Muscle of back (tissue), 11 donors: ENCODE data around the gene HECTD3. TPM values are rescaled to one million over a fixed set of nuclear protein-coding genes. Genes with fewer than 3 reads are reported as not detected.
"Not testable (repeated sequence)": the region's sequence is repeated elsewhere in the genome, so short reads cannot be mapped to it uniquely, and the experiment has no call there.

Experiments used
- DNase-seq, 3 donors: peaks; one replicate each; pipeline versions ENCODE4 v3.0.0 to v3.0.0-alpha.2; 2013
- polyA plus RNA-seq, 10 donors: library from polyadenylated mRNA; unstranded; fragments of 120-200 nt; gene quantifications; one replicate each; pipeline ENCODE4 v1.2.1, GENCODE V29; 2013; ENCODE audit not compliant: insufficient read length in 10 of 10

The HECTD3 gene
- polyA plus RNA-seq, 10 donors: 24.3 to 31.8 (median 28.2) TPM

- peak in 1 of 3 donors; percentile 68 for DNase-seq
Observed at GRCh38 chr1:44994309-44994898, 16.7 kb downstream of the HECTD3 start.

GRCh38 chr1:44988531-44989156 lies 22.5 kb downstream of the HECTD3 start:
- DNase-seq: no peak

GRCh38 chr1:44985747-44986359 lies 25.3 kb downstream of the HECTD3 start:
- DNase-seq: peak in 1 of 3 donors; percentile 17

- DNase-seq: not testable (repeated sequence)
Observed at GRCh38 chr1:44977372-44977771, 33.8 kb downstream of the HECTD3 start.

GRCh38 chr1:44976252-44976651 lies 34.9 kb downstream of the HECTD3 start:
- DNase-seq: no peak

- DNase-seq: no peak
Observed at GRCh38 chr1:44973645-44974044, 37.5 kb downstream of the HECTD3 start.

GRCh38 chr1:44970317-44970716 lies 40.8 kb downstream of the HECTD3 start:
- DNase-seq: no peak

GRCh38 chr1:44964396-44964795 lies 46.7 kb downstream of the HECTD3 start:
- no peak for DNase-seq

GRCh38 chr1:44962729-44963128 lies 48.4 kb downstream of the HECTD3 start:
- DNase-seq: no peak

- DNase-seq: not testable (repeated sequence)
Observed at GRCh38 chr1:44962022-44962421, 49.1 kb downstream of the HECTD3 start.

- DNase-seq: not testable (repeated sequence)
Observed at GRCh38 chr1:44957566-44957965, 53.6 kb downstream of the HECTD3 start.

GRCh38 chr1:44956077-44956476 lies 55.0 kb downstream of the HECTD3 start:
- not testable (repeated sequence) for DNase-seq

Other genes starting within 250 kb of the HECTD3 start
- gene RPS8, start 235.8 kb downstream of the HECTD3 start, polyA plus RNA-seq: 1,000 to 10,000 TPM; 2,324 to 3,360 (median 3,028) TPM
- gene BEST4, start 223.2 kb downstream of the HECTD3 start, polyA plus RNA-seq: under 1 TPM; 0.09 to 0.56 (median 0.34) TPM
- gene PLK3, start 210.9 kb downstream of the HECTD3 start, polyA plus RNA-seq: 10 to 100 TPM; 11.5 to 16.1 (median 13.1) TPM
- gene DYNLT4, start 204.0 kb downstream of the HECTD3 start, polyA plus RNA-seq: under 1 TPM in 6 of 10 donors, not detected in 4; 0.29 to 0.65 (median 0.40) TPM
- gene BTBD19, start 202.8 kb downstream of the HECTD3 start, polyA plus RNA-seq: 10 to 100 TPM in 1 of 10 donors, 1 to 10 TPM in 9; 4.3 to 15.3 (median 6.6) TPM
- 10 to 100 TPM in 4 of 10 donors, 1 to 10 TPM in 6; 5.4 to 18.9 (median 8.8) TPM for gene PTCH2, start 168.1 kb downstream of the HECTD3 start, polyA plus RNA-seq
- gene EIF2B3, start 24.7 kb downstream of the HECTD3 start, polyA plus RNA-seq: 10 to 100 TPM; 24.0 to 32.3 (median 29.7) TPM
- 10 to 100 TPM; 72.2 to 93.4 (median 78.5) TPM for gene UROD, start 930 bp upstream of the HECTD3 start, polyA plus RNA-seq
- under 1 TPM; 0.50 to 0.82 (median 0.59) TPM for gene ZSWIM5, start 195.3 kb upstream of the HECTD3 start, polyA plus RNA-seq